HCT116 (cell line): ENCODE data around the gene KCNJ8. TPM values are rescaled to one million over a fixed set of nuclear protein-coding genes. Genes with fewer than 3 reads are reported as not detected.
"Not testable (repeated sequence)": the region's sequence is repeated elsewhere in the genome, so short reads cannot be mapped to it uniquely, and the experiment has no call there.

Experiments
- ATAC-seq: fragments of 200-7000 bp; cut with Tn5 transposase; 2 replicates; pipeline ENCODE4 v1.9.1; 2020; ENCODE audit warnings: mild to moderate bottlenecking, moderate library complexity
- BruUV-seq: library from RNA; stranded (reverse); fragments of 400-500 nt; replicated peaks from 2 replicates; lab custom pipeline; 2021; lab: Mats Ljungman, UMichigan
- CTCF ChIA-PET: fragments of 300-600 bp; sonication (Branson Sonifier 250); formaldehyde crosslinking; loops from one replicate; lab custom pipeline; 2021; ENCODE audit warnings: antibody characterized with exemption; lab: Charles Lee
- POLR2A ChIA-PET: fragments of 300-600, 350-600 bp; sonication (Branson Sonifier 250); formaldehyde crosslinking; loops from one replicate; lab custom pipeline; 2021; ENCODE audit warnings: antibody characterized with exemption; lab: Charles Lee
- RAD21 ChIA-PET, 2 experiments: fragments of 300-600 bp; sonication (Branson Sonifier 250); formaldehyde crosslinking; loops; one replicate each; lab custom pipeline; 2023; ENCODE audit warnings: low total read pairs in 2 of 2; ENCODE audit not compliant: uncharacterized antibody in 2 of 2, unreplicated experiment in 2 of 2, low non-redundant PET in 1 of 2; lab: Charles Lee
- DNase-seq: peaks from one replicate; pipeline ENCODE4 v3.0.0-alpha.2; 2010; ENCODE audit warnings: low read depth, low spot score
- H2AFZ ChIP-seq: fragments of 200-600 bp; shearing (Covaris generic), sonication (generic); 2 replicates; pipeline ENCODE4 v1.6.1; 2017; ENCODE audit warnings: low read depth, mixed run types, mixed read lengths, antibody characterized with exemption, low read length; ENCODE audit not compliant: poor library complexity, severe bottlenecking
- H3K27ac ChIP-seq: 2 replicates; pipeline ENCODE4 v1.5.1; 2012; ENCODE audit warnings: low read depth, low read length
- H3K27me3 ChIP-seq: fragments of 200-600 bp; sonication (generic); 2 replicates; pipeline ENCODE4 v1.6.1; 2016; ENCODE audit warnings: mixed run types, low read length, mixed read lengths; ENCODE audit not compliant: insufficient read depth
- H3K36me3 ChIP-seq, 2 experiments: fragments of 200-500 bp in 1 of 2; fragments of 200-600 bp in 1 of 2; sonication (Bioruptor generic) in 1 of 2; sonication (generic) in 1 of 2; 2 replicates each; pipeline versions ENCODE4 v1.5.1 to v1.6.1; 2014 to 2016; ENCODE audit warnings: low read length in 2 of 2, inconsistent platforms in 1 of 2, mixed read lengths in 1 of 2, mixed run types in 1 of 2; ENCODE audit not compliant: insufficient read depth in 2 of 2, control insufficient read depth in 1 of 2
- H3K4me1 ChIP-seq, 2 experiments: fragments of 200-600 bp in 1 of 2; sonication (generic) in 1 of 2; 2 replicates each; pipeline versions ENCODE4 v1.5.1 to v1.6.1; 2012 to 2017; ENCODE audit warnings: low read length in 2 of 2, inconsistent platforms in 1 of 2, mild to moderate bottlenecking in 1 of 2, mixed read lengths in 1 of 2, mixed run types in 1 of 2, moderate library complexity in 1 of 2; ENCODE audit not compliant: insufficient read depth in 2 of 2, control insufficient read depth in 1 of 2
- H3K4me2 ChIP-seq: fragments of 200-600 bp; sonication (generic); 2 replicates; pipeline ENCODE4 v1.6.1; 2017; ENCODE audit warnings: mixed run types, low read length, mixed read lengths
- H3K4me3 ChIP-seq, 2 experiments: fragments of 200-600 bp in 1 of 2; sonication (generic) in 1 of 2; replicated peaks in 1 of 2; 2 replicates each; pipeline ENCODE4 v1.5.1; 2011 to 2016; ENCODE audit warnings: low read length in 2 of 2, control low read depth in 1 of 2, low read depth in 1 of 2, mild to moderate bottlenecking in 1 of 2, mixed read lengths in 1 of 2, mixed run types in 1 of 2
- H3K79me2 ChIP-seq: fragments of 200-600 bp; sonication (generic); 2 replicates; pipeline ENCODE4 v1.6.1; 2017; ENCODE audit warnings: mild to moderate bottlenecking, mixed run types, low read length, moderate library complexity, mixed read lengths; ENCODE audit not compliant: insufficient read depth
- H3K9ac ChIP-seq: fragments of 200-600 bp; sonication (generic); 2 replicates; pipeline ENCODE4 v1.6.1; 2016; ENCODE audit warnings: low read length, mixed read lengths
- H3K9me2 ChIP-seq: fragments of 200-600 bp; sonication (generic), shearing (Covaris generic); 2 replicates; pipeline ENCODE4 v1.6.1; 2017; ENCODE audit warnings: mixed run types, mild to moderate bottlenecking, moderate library complexity; ENCODE audit not compliant: insufficient read depth
- H3K9me3 ChIP-seq, 2 experiments: fragments of 200-500 bp in 1 of 2; fragments of 200-600 bp in 1 of 2; sonication (Bioruptor generic) in 1 of 2; sonication (generic) in 1 of 2; 2 replicates each; pipeline ENCODE4 v1.6.1; 2014 to 2017; ENCODE audit warnings: low read length in 2 of 2, mixed read lengths in 2 of 2, inconsistent platforms in 1 of 2, low read depth in 1 of 2, mild to moderate bottlenecking in 1 of 2, mixed run types in 1 of 2, moderate library complexity in 1 of 2; ENCODE audit not compliant: control insufficient read depth in 1 of 2, insufficient read depth in 1 of 2
- H4K20me1 ChIP-seq: fragments of 200-600 bp; sonication (generic), shearing (Covaris generic); 2 replicates; pipeline ENCODE4 v1.6.1; 2017; ENCODE audit warnings: mixed run types, mild to moderate bottlenecking, moderate library complexity; ENCODE audit not compliant: insufficient read depth
- intact Hi-C: fragments of 100-400 bp; cut with micrococcal nuclease; formaldehyde crosslinking; loops from 2 replicates; pipeline ENCODE4 v1.10.0; 2022
- total RNA-seq: library from RNA; stranded (reverse); gene quantifications from one replicate; pipeline ENCODE4 v1.2.1, GENCODE V29; 2021; ENCODE audit not compliant: unreplicated experiment

Gene KCNJ8
- total RNA-seq, 1 experiment from 2014 or later, result 0.17 TPM

DNA sequence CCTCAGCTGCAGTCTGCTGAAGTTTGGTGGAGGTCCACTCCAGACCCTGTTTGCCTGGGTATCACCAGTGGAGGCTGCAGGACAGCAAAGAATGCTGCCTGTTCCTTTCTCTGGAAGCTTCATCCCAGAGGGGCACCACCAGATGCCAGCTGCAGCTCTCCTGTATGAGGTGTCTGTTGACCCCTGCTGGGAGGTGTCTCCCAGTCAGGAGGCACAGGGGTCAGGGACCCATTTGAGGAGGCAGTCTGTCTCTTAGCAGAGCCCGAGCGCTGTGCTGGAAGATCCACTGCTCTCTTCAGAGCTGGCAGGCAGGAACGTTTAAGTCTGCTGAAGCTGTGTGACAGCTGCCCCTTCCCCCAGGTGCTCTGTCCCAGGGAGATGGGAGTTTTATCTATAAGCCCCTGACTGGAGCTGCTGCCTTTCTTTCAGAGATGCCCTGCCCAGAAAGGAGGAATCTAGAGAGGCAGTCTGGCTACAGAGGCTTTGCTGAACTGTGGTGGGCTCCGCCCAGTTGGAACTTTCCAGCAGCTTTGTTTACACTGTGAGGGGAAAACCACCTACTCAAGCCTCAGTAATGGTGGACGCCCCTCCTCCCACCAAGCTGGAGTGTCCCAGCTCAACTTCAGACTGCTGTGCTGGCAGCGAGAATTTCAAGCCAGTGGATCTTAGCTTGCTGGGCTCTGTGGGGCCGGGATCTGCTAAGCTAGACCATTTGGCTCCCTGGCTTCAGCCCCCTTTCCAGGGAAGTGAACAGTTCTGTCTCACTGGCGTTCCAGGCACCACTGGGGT lies 20.5 kb upstream of the KCNJ8 start:
- ATAC-seq, H3K9ac ChIP-seq, H3K27me3 ChIP-seq, H3K79me2 ChIP-seq, H3K9me2 ChIP-seq, intact Hi-C loops, DNase-seq, BruUV-seq, H3K27ac ChIP-seq, H3K9me3 ChIP-seq, RAD21 ChIA-PET, H3K4me1 ChIP-seq, H3K36me3 ChIP-seq, H3K4me2 ChIP-seq, H2AFZ ChIP-seq, CTCF ChIA-PET, POLR2A ChIA-PET, H4K20me1 ChIP-seq, H3K4me3 ChIP-seq: not testable (repeated sequence)

DNA sequence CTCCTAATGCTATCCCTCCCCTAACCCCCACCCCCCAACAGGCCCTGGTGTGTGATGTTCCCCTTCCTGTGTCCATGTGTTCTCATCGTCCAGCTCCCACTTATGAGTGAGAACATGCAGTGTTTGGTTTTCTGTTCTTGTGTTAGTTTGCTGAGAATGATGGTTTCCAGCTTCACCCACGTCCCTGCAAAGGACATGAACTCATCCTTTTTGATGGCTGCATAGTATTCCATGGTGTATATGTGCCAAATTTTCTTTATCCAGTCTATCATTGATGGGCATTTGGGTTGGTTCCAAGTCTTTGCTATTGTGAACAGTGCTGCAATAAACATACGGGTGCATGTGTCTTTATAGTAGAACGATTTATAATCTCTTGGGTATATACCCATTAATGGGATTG lies 15.2 kb upstream of the KCNJ8 start:
- BruUV-seq, ATAC-seq, H3K4me2 ChIP-seq: not testable (repeated sequence)

More for the DNA sequence above, 15.2 kb upstream of the KCNJ8 start:
- H4K20me1 ChIP-seq, H3K27me3 ChIP-seq, H3K36me3 ChIP-seq, CTCF ChIA-PET, H3K9me3 ChIP-seq, H3K9ac ChIP-seq, DNase-seq, H3K4me3 ChIP-seq, H3K4me1 ChIP-seq, H3K27ac ChIP-seq, POLR2A ChIA-PET, H3K79me2 ChIP-seq, H3K9me2 ChIP-seq, H2AFZ ChIP-seq, RAD21 ChIA-PET, intact Hi-C loops: not testable (repeated sequence)
